Ecto neural progenitor cell (in vitro differentiated cells): ENCODE data around the gene MDM4.
"Not testable (repeated sequence)": the region's sequence is repeated elsewhere in the genome, so short reads cannot be mapped to it uniquely, and the experiment has no call there.

Experiments
- DNase-seq: peaks from one replicate; pipeline ENCODE4 v3.0.0-alpha.2; 2018; ENCODE audit warnings: low spot score

MDM4 gene, protein sequence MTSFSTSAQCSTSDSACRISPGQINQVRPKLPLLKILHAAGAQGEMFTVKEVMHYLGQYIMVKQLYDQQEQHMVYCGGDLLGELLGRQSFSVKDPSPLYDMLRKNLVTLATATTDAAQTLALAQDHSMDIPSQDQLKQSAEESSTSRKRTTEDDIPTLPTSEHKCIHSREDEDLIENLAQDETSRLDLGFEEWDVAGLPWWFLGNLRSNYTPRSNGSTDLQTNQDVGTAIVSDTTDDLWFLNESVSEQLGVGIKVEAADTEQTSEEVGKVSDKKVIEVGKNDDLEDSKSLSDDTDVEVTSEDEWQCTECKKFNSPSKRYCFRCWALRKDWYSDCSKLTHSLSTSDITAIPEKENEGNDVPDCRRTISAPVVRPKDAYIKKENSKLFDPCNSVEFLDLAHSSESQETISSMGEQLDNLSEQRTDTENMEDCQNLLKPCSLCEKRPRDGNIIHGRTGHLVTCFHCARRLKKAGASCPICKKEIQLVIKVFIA

DNA sequence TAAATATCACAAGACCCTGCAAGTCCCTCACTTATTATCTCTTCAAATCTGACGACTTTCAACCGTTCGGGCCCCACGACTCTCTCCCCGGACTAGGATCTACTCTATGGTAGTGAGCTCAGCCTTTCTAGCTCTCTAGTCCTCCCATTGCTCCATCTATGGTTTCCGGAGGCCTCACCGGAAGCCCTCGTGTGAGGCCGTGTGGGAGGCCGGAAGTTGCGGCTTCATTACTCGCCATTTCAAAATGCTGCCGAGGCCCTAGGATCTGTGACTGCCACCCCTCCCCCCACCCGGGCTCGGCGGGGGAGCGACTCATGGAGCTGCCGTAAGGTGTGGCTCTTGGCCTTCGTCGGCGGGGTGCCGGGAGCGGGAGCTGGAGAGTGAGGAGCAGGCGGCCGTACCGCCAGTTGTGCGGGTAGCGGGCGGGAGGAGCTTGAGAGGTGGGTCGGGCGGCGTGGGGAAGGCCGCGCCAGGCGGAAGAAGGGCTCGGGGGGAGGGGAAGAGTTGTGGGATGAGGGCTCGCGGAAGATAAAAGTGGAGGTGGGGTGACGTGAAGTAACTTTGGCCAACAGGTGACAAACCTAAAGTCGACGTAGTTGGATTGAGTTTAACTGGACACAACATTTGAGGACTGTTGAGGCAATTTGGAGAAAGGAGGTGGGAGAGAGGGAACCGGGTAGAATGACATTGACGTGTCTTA lies at the start of gene MDM4:
MDM4 (plus strand) TSS at position 227 of the 700 bp plus-strand sequence. CDS start 9,113 bp downstream, outside the sequence.
- DNase-seq: peak; percentile 92

DNA sequence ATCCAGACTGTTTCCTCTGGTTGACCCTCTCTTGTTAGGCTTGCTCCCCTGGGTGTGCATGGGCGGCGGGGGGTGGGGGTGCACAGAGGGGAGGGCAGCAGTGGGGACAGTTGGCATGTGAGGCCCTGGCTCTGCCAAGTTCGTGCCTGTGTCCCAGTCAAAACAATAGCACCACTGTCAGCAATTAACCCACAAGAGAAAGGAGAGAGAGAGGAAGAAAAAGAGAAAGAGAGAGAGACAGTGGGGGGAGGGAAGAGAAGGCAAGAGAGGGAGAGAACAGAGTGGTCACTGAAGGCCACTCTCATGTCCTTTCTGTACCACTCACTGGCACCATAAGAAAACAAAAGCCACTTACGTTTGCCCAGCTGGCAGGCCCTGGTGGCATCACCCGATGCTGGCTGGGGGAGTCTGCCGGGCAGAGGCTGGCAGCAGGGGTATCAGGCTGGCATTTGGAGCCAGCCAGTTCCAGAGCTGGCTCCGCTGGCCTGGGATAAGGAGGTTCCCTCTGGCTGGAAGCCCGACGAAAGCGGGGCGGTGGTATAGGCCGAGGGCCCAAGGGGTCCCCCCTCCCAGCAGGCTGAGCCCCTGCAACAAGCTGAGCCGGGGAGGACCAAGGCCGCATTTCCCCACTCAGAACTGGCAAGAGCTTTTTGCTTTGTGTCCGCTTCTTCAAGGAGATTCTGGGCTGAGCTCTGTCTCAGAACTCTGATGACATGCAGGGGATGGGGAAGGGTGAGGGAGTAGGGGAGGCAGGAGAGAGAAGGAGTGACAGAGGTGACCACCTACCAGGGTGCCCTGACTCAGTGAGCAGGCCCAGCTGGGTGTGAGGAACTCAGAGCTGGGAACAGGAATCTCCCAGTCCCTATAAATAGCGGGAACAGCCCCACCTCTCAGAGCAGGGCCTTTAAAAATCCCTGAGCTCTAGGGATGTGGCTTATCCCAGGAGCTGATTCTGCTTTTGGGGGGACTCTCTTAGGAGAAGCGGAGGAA lies 49.5 kb upstream of the MDM4 start:
- no peak for DNase-seq

DNA sequence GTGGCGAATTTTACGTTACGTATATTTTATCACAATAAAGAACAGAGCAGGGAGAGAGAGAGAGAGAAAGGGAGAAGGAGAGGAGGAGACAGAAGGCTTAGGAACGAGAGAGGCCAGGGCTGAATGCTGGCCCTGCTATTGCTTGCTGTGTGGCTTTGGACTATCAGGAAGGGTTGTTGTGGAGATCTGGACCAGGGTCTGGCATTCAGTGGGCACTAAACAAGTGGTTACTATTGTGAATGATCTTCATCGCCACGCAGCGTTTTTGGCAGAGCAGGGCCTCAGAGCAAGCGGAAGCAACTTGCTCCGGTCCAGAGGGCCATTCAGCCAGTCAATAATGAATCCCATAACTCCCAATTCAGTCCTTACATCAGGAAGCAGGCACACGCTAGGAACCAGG lies 48.0 kb upstream of the MDM4 start:
- no peak for DNase-seq

DNA sequence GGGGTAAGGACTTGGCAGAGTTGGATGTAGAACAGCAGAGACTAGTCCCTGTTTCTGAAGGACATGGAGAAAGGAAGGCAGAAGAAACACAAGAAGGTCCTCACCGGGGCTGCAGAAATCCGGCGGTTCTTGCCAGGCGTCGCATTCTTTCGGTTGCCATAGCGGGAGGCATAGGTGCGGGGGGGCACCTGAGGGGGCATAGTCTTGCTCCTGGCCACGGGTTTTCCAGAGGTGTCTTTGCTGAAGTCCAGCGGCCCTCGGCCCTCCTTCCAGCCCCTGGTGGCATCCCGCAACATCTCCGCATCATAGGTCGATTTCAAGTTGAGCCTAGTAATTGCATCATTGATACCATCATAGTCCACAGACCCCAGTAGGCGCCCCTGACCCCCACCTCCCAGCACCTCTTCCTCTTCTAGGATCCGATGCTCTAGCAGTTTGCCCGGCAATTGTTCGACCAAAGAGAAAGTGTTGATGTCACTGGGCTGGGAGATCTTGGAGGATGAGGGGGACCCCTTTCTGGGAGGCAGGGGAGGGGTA lies 47.4 kb upstream of the MDM4 start:
- DNase-seq: no peak

DNA sequence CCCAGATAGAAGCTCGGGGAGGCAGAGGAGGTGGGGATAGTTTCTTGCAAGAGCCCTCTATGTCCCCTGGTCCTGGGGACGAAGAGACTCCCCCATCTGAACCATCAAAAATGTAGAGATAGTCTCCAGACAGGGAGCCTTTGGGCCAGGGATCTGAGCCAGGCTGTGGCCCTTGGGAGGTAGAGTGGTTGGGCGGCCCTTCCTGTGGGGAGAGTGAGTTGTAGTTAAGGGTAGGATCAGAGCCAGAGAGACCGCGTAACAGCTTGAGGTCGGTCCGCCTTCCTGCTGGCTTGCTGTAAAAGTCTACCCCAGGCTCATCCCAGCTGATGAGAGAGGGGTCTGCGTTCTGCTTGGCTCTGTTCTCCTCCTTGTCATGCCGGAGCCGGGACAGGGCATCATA lies 46.9 kb upstream of the MDM4 start:
- DNase-seq: no peak

DNA sequence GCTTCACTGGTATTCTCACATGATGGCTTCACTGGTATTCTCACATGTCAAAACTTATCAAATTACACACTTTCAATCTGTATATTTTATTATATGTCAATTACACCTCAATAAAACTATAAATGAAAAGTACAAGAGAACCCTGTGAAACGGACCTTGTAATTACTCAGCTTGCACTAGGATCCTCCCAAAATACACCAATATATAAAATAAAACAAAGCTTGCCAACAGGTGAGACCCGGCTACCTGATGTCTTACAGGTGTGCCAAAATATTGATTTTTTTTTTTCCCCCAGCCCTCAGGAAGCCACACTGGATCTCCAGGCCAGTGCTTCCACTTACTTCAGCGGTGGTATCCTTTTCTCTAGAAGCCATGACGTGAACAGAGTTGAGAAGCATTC lies 44.5 kb upstream of the MDM4 start:
- DNase-seq: no peak

DNA sequence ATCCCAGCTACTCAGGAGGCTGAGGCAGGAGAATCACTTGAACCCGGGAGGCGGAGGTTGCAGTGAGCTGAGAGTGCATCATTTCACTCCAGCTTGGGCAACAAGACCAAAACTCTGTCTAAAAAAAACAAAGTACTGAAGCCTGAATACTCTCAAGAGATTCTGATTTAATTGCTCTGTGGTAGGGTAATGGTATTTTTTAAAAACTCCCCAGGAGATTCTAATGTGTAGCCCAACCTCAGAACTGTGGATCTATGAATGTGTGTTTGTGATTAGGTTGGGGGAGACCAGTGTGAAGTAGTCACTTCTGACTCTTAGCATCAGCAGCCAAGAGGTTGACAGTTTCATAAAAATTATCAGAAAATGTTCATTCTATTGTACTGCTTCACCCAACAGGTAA lies 43.5 kb upstream of the MDM4 start:
- DNase-seq: no peak

DNA sequence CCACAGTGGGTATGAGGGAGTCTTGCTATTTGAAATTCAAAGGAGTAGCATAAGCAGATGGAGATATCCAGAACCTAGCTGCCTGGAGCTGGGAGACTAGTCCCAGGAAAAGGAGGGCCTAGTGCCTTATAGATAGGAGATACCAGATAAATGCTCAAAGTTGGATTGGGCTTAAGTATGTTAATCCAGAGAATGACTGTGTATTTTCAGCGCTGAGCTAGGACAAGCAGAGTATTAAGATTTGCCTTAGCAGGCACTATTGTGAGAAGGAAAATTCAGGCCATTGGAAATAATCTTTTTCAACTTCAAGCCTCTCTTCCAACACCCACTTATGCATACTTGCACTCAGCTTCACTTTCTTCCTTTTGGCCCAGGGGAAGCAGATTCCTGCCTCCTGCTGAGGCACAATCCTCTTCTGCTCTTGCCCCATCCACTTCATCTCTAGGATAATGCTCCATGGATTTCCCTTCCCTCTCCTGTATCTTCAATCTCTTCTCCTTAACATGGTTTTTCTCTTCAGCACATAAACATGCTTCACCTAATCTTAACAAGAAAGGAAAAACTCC lies 42.7 kb upstream of the MDM4 start:
- no peak for DNase-seq

DNA sequence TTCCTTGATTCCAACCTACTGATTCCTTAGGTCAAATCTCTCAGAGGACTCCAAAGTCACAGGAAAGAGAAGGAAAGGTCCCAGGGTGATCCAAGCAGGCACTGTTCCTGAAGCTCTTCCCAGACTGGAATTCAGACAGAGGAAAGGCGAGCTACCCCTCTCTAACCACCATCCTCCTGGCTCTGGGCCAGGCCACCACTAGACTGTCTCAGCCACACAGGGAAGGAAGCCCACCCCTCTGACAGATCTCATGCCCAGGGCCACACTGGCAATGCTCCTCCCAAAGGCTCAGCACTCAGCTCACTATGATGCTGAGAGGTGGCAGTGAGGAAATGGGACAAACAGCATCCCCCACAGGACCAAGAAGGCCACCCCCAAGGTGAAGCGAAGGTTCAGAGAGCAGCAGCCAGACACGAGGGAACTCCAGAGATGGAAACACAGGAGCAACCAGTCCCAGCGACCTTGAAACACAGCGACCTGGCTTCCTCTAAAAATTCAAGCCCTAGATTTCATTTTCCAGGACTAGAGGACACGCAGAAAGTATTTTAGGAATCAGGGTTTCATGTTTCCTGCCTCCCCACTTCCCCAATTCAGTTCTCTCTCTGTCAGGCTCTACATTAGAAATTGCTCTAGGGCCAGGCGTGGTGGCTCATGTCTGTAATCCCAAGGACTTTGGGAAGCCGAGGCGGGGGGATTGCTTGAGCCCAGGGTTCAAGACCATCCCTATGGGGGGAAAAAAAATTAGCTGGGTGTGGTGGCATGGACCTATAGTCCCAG lies 40.4 kb upstream of the MDM4 start:
- DNase-seq: no peak

DNA sequence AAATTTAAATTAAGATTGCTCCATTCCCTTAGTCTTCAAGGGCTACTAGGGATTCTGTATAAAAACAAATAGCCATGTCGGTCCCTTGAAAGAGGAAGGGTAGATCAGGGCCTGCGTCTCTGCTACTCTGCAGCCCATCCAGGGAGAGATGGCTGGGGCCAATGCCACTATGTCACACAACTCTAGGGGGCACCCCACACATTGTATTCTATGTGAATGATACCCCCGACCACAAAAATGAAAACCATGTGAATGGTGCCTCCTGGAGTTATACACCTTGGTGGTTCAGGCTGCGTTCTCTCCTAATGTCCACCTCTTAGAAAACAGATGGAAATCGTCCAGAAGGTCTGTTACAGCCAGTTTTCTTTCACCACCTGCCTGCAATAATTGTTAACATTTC lies 39.6 kb upstream of the MDM4 start:
- DNase-seq: no peak

DNA sequence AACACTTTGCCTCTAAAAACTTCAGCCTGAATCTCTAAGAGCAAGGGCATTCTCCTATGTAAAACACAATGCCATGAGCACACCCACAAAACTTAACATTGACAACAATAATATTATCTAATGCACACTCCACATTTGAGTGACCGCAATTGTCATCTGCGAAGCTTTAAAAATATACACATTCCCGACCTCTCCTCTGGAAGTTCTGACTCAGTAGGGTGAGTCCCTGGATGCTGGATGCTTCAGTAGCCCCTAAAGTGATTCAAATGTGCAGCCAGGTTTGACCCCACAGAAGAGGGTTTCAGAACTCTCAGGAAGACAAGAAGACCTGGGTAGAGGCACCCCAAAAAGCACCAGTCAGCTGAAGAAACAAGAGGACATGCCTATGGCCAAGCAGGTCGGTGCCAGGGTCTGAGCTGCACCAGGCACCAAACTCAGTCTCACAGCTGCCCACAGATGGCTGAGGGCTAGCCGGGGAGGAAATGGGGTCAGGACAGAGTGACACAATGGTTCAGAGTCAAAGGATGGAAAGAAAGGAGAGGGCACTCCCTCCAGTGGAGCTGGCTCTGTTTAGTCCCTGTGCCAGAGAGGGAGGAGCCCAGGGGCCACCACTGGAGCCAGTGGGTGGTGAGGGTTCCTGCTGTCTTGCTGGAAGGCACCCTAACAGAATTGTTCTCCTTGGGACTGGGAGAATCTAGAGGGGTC lies 39.0 kb upstream of the MDM4 start:
- DNase-seq: no peak

DNA sequence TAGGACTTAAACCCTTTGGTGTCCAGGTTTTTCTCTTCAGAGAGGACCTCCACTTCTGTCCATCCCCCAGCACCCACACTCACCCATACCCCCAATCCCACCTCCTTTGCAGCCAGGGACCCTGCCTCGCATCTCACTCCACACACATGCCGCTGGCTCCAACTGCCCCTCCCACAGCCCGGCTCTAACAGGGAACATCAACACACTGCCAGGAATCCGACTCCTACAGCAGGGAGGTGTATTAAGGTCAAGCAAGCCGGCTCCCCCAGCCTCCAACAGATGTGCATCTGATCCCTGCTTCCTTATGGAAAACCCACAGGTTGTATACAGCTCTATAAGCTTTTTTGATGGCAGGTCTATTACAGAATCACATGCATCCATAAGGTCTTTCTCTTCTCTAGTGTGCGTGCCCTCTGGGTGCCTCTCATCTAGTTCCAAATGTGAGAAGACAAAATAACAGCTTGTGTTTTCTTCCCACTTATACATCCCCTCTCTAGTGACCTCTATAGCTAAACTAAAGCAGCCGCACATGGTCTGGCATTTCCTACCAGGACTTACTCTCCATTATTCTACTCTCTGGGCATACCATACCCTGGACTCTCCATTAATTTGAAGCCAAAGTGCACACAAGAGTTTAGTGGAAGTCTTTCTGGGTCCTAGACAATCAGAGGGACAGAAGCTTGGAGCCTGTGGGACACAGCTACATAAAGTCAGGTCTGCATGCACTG lies 37.9 kb upstream of the MDM4 start:
- DNase-seq: no peak

DNA sequence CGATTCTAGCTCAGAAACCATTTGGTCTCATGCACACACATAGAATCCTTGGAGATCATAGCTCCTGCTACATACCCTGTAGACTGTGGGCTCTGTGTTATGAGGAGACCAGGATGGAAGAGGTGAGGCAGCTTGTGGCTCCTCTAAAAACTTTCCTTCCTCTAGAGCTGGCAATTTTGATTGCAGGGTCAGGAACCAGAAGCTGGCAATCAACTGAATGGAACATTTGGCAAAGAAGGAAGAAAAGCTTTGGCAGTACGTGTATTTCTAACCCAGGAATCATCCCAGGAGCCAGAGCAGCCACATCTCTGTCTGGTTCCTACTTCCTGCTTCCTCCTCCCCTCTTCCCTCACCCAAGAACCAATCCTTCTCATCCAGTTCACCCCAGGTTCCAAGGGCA lies 37.3 kb upstream of the MDM4 start:
- no peak for DNase-seq

DNA sequence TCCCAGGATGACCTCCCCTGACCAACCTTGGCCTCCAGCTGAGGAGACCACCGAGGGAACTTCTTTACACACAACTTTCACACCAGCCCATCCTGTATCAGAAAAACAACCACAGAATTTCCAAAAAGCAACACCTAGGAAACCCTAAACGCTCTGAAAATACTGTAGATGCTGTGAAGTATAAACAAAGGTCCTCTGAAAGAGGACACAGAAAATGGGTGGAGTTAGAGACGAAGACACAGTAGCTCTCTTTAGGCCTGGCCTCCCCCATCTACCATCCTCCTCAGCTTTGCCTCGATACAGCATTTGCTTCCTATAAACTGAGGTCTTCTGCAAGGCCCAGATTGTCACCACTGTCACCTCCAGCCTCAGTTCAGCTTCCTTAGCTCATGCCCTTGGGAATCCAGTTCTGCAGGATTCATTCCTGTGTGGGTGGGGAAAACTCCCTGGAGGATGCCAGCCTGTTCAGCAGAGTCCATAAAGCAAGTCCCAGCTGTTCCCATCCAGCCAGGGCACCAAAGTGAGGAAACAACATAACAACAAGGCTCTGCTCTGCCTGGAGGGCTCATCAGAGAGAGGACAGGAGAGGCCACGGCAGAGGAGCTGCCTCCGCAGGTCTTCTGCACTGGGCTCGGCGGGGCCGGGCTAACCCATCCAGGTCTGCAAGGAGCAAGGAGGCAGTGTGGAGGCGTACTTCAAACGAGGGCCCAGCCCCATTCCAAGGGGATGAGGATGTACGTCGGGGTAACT lies 36.6 kb upstream of the MDM4 start:
- no peak for DNase-seq

DNA sequence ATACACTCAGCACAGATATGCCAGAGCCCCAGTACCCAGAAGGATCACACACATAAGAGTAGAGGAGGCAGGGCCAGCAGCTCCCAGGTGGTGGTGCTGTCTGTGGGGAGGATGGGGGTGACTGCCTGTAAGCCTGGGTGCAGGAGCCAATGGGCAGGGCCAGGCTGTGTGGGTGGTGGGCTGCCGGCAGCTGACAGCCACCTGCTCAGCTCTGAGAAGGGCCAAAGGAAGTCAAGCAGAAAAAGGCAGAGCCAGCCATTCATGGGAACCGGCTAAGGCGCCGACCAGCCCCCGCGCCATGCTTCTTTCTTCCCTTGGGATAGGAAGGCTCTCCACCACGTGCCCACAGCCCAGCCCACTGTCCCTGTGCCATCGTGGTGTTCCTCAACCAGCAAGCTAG lies 35.7 kb upstream of the MDM4 start:
- DNase-seq: no peak

DNA sequence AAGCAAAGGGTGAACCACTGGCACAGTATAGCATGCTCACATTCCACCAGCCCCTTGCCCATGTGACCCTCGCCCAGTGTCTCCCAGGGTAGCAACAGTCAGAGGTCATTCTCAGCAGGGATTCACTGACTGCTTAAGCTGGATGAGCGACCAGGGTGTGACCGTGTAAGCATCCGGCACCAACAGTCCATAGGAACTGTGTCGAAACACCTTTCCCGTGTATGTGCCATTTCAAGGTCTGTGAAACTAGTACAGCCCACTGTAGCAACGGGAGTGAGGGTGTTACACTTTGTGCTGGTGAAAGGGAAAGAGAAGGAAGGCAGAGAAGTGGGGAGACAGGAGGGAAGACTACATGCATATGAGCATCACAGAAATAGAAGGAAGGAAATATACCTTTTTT lies 32.4 kb upstream of the MDM4 start:
- no peak for DNase-seq

DNA sequence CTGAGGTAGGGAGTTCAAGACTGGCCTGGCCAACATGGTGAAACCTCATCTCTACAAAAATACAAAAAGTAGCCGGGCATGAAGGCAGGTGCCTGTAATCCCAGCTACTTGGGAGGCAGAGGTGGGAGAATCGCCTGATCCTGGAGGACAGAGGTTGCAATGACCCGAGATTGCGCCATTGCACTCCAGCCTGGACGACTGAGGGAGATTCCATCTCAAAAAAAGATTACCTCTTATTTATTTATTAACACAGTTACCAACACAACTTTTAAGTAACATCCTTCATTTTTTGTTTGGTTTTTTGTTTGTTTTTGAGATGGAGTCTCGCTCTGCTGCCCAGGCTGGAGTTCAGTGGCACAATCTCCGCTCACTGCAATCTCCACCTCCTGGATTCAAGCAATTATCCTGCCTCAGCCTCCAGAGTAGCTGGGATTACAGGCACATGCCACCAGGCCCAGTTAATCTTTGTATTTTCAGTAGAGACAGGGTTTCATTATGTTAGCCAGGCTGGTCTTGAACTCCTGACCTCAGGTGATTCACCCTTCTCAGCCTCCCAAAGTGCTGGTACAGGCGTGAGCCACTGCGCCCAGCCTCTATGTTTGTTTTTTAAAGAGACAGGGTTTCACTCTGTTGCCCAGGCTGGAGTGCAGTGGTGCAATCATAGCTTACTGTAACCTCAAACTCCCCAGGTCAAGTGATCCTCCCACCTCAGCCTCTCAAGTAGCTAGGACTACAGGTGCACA lies 29.5 kb upstream of the MDM4 start:
- not testable (repeated sequence) for DNase-seq

DNA sequence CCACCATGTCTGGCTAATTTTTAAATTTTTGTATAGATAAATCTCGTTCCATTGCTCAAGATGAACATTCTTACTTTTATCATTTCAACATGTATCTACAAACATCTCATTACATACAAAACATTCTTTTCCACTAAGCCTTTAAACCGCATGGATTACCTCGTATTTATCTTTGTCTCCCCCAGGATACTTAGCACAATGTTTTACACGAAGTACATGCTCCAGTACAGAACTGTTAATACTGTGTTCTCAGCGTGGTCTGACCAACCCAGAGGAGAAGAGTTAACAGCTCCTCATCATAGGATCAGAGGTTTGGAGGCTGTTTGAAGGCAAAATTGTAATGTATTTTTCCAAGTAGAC lies 29.0 kb upstream of the MDM4 start:
- no peak for DNase-seq
